ENCODE measurements around the gene DOCK6. TPM values are rescaled to one million over a fixed set of nuclear protein-coding genes. Genes with fewer than 3 reads are reported as not detected.

DOCK6 gene
- total RNA-seq, 1 experiment from 2014 or later, result 29.4 TPM

GRCh38 chr19:11173516-11174155, 88.7 kb downstream of the DOCK6 start:
- H3K36me3 ChIP-seq (ENCODE audit: low read depth, low read length), result peaks cover 32% of the 10 kb centered on the region
- POLR2A ChIA-PET (ENCODE audit: unreplicated experiment), result no interaction called here
- no peak overlapping the region for H3K9ac ChIP-seq (ENCODE audit: low read length)
- CTCF ChIA-PET, result no interaction called here
- TF ChIP-seq EZH2 (IDR thresholded peaks at IDR 0.05; ENCODE audit: low read length, unreplicated experiment), result no peak
- no peak for TF ChIP-seq CTCF (conservative IDR thresholded peaks at IDR 0.05; ENCODE audit: low read depth, low read length)
- TF ChIP-seq EZH2phosphoT487 (IDR thresholded peaks at IDR 0.05; ENCODE audit: borderline replicate concordance, low read length), result no peak
- intact Hi-C loops (cut with micrococcal nuclease), result no loop called here
- no peak overlapping the region for H3K4me2 ChIP-seq (ENCODE audit: low read length)
- DNase-seq (no peak), ATAC-seq (no peak)
- peaks cover 12% of the 10 kb centered on the region for H3K4me1 ChIP-seq (ENCODE audit: insufficient read depth, low read length)
- H2AFZ ChIP-seq (ENCODE audit: low read length), result no peak overlapping the region
- H4K20me1 ChIP-seq (ENCODE audit: low read length), result no peaks in the 10 kb centered on the region
- H3K27ac ChIP-seq (ENCODE audit: low read length), result no peak overlapping the region
- BruUV-seq (replicated peaks), result no TSS peak
- H3F3A ChIP-seq (ENCODE audit: low read length, unreplicated experiment), result no peaks in the 10 kb centered on the region
- H3K27me3 ChIP-seq (ENCODE audit: low read length), result no peaks in the 10 kb centered on the region
- no peak overlapping the region for H3K4me3 ChIP-seq (ENCODE audit: low read length)
- no peaks in the 10 kb centered on the region for H3K9me3 ChIP-seq (ENCODE audit: low read length)
- no peaks in the 10 kb centered on the region for H3K79me2 ChIP-seq (ENCODE audit: low read length)
- H3K9me2 ChIP-seq (replicated peaks; ENCODE audit: low read length), result no peaks in the 10 kb centered on the region

- Histone ChIP-seq H3K9me3 (ENCODE audit: low read length) (no peaks in the 10 kb centered on the region), H3K36me3 (ENCODE audit: low read depth, low read length) (peaks cover 32% of the 10 kb centered on the region), H3K27ac (ENCODE audit: low read length) (no peak overlapping the region), H3K4me1 (ENCODE audit: insufficient read depth, low read length) (peaks cover 18% of the 10 kb centered on the region), H2AFZ (ENCODE audit: low read length) (no peak overlapping the region), H3K4me2 (ENCODE audit: low read length) (no peak overlapping the region), H3K9me2 (replicated peaks; ENCODE audit: low read length) (no peaks in the 10 kb centered on the region), H3F3A (ENCODE audit: low read length, unreplicated experiment) (peaks cover 7% of the 10 kb centered on the region), H3K27me3 (ENCODE audit: low read length) (no peaks in the 10 kb centered on the region), H3K9ac (ENCODE audit: low read length) (no peak overlapping the region), H4K20me1 (ENCODE audit: low read length) (no peaks in the 10 kb centered on the region), H3K79me2 (ENCODE audit: low read length) (no peaks in the 10 kb centered on the region), H3K4me3 (ENCODE audit: low read length) (no peak overlapping the region)
- no peak for DNase-seq
- ChIA-PET POLR2A (ENCODE audit: unreplicated experiment) (no interaction called here), CTCF (no interaction called here)
- TF ChIP-seq EZH2phosphoT487 (IDR thresholded peaks at IDR 0.05; ENCODE audit: borderline replicate concordance, low read length) (no peak), EZH2 (IDR thresholded peaks at IDR 0.05; ENCODE audit: low read length, unreplicated experiment) (no peak), CTCF (conservative IDR thresholded peaks at IDR 0.05; ENCODE audit: low read depth, low read length) (no peak)
- intact Hi-C loops (cut with micrococcal nuclease), result no loop called here
- ATAC-seq, result no peak
- BruUV-seq (replicated peaks), result no TSS peak
These were observed 89.7 kb downstream of the DOCK6 start for GRCh38 chr19:11172576-11172975.

- Histone ChIP-seq H3K9ac (ENCODE audit: low read length) (no peak overlapping the region), H3K9me2 (replicated peaks; ENCODE audit: low read length) (no peaks in the 10 kb centered on the region), H3K36me3 (ENCODE audit: low read depth, low read length) (peaks cover 37% of the 10 kb centered on the region), H3K4me2 (ENCODE audit: low read length) (no peak overlapping the region), H2AFZ (ENCODE audit: low read length) (no peak overlapping the region), H3F3A (ENCODE audit: low read length, unreplicated experiment) (peaks cover 7% of the 10 kb centered on the region), H3K79me2 (ENCODE audit: low read length) (no peaks in the 10 kb centered on the region), H4K20me1 (ENCODE audit: low read length) (no peaks in the 10 kb centered on the region), H3K27me3 (ENCODE audit: low read length) (no peaks in the 10 kb centered on the region), H3K27ac (ENCODE audit: low read length) (no peak overlapping the region), H3K4me3 (ENCODE audit: low read length) (no peak overlapping the region), H3K9me3 (ENCODE audit: low read length) (no peaks in the 10 kb centered on the region), H3K4me1 (ENCODE audit: insufficient read depth, low read length) (peaks cover 18% of the 10 kb centered on the region)
- DNase-seq (no peak), ATAC-seq (no peak)
- no TSS peak for BruUV-seq (replicated peaks)
- CTCF ChIA-PET, result no interaction called here
- TF ChIP-seq CTCF (conservative IDR thresholded peaks at IDR 0.05; ENCODE audit: low read depth, low read length), result no peak
- TF ChIP-seq EZH2phosphoT487 (IDR thresholded peaks at IDR 0.05; ENCODE audit: borderline replicate concordance, low read length), result no peak
- no peak for TF ChIP-seq EZH2 (IDR thresholded peaks at IDR 0.05; ENCODE audit: low read length, unreplicated experiment)
- intact Hi-C loops (cut with micrococcal nuclease), result no loop called here
- POLR2A ChIA-PET (ENCODE audit: unreplicated experiment), result no interaction called here
These were observed 91.2 kb downstream of the DOCK6 start for GRCh38 chr19:11171144-11171543.

All from PC-3 (cell line).